HepG2 (cell line): ENCODE results near the gene TBCEL.

Experiments used
- ATF6 ChIP-seq: sonication (generic); formaldehyde crosslinking; conservative IDR thresholded peaks from 2 replicates; pipeline ENCODE4 v1.4.0; 2020; ENCODE audit warnings: missing genetic modification reagents
- CTCF ChIP-seq: sonication (generic); formaldehyde crosslinking; IDR thresholded peaks from 2 replicates; pipeline ENCODE4 v1.5.0; 2020; ENCODE audit warnings: mild to moderate bottlenecking, missing genetic modification reagents, moderate library complexity
- EZH2 ChIP-seq: conservative IDR thresholded peaks from 2 replicates; pipeline ENCODE4 v1.6.1; 2012; ENCODE audit warnings: mild to moderate bottlenecking, low read depth, low read length, moderate library complexity
- HOXA9 ChIP-seq: sonication (generic); formaldehyde crosslinking; IDR thresholded peaks from 2 replicates; pipeline ENCODE4 v1.8.1; 2022; ENCODE audit warnings: missing genetic modification reagents, mild to moderate bottlenecking, moderate library complexity, borderline replicate concordance
- KDM6A ChIP-seq: IDR thresholded peaks from 2 replicates; pipeline ENCODE4 v1.6.1; 2016; ENCODE audit warnings: low read depth
- MAFK ChIP-seq, 2 experiments: IDR thresholded peaks in 1 of 2; conservative IDR thresholded peaks in 1 of 2; 2 replicates each; pipeline ENCODE4 v1.6.1; 2011; ENCODE audit warnings: improper control_type of control experiment in 2 of 2, low read length in 2 of 2
- MZF1 ChIP-seq: sonication (generic); formaldehyde crosslinking; IDR thresholded peaks from 2 replicates; pipeline ENCODE4 v1.8.1; 2023; ENCODE audit warnings: mild to moderate bottlenecking, missing genetic modification reagents, borderline replicate concordance
- REPIN1 ChIP-seq: sonication (generic); formaldehyde crosslinking; IDR thresholded peaks from 2 replicates; pipeline ENCODE4 v1.8.0; 2022; ENCODE audit warnings: missing genetic modification reagents, low read depth, mild to moderate bottlenecking, borderline replicate concordance
- ZBTB21 ChIP-seq: sonication (generic); formaldehyde crosslinking; IDR thresholded peaks from 2 replicates; pipeline ENCODE4 v1.4.0; 2020; ENCODE audit warnings: missing genetic modification reagents
- ZBTB8A ChIP-seq: sonication (generic); formaldehyde crosslinking; IDR thresholded peaks from 2 replicates; pipeline ENCODE4 v1.4.0; 2020; ENCODE audit warnings: mild to moderate bottlenecking, low read depth, missing genetic modification reagents, borderline replicate concordance
- ZNF350 ChIP-seq: sonication (generic); formaldehyde crosslinking; IDR thresholded peaks from 2 replicates; pipeline ENCODE4 v1.4.0; 2020; ENCODE audit warnings: mild to moderate bottlenecking, low read depth, missing genetic modification reagents, borderline replicate concordance

- TF ChIP-seq ZNF350 (no peak), MAFK (conservative IDR thresholded peaks at IDR 0.05 in 1 of 2, IDR thresholded peaks at IDR 0.05 in 1 of 2; ENCODE audit: low read length in 2 of 2) (no peak), KDM6A (CRISPR knock-in tag) (no peak), CTCF (CRISPR knock-in tag) (no peak), EZH2 (no peak), REPIN1 (CRISPR knock-in tag) (no peak), ZBTB21 (CRISPR knock-in tag) (no peak), HOXA9 (no peak), ATF6 (CRISPR knock-in tag) (no peak), ZBTB8A (CRISPR knock-in tag) (no peak), MZF1 (CRISPR knock-in tag) (no peak)
Measured at GRCh38 chr11:120991830-120992686, 31.8 kb upstream of the TBCEL start.
